GM21528 (cell line): ENCODE measurements around the gene METTL6.
"Not testable (repeated sequence)": the region's sequence is repeated elsewhere in the genome, so short reads cannot be mapped to it uniquely, and the experiment has no call there.

ENCODE experiments used
- ATAC-seq: cut with Tn5 transposase; IDR thresholded peaks from one replicate; pipeline ENCODE4 v1.9.1; 2021; ENCODE audit warnings: mild to moderate bottlenecking, moderate library complexity; ENCODE audit not compliant: unreplicated experiment, low FRiP score

METTL6 gene

DNA sequence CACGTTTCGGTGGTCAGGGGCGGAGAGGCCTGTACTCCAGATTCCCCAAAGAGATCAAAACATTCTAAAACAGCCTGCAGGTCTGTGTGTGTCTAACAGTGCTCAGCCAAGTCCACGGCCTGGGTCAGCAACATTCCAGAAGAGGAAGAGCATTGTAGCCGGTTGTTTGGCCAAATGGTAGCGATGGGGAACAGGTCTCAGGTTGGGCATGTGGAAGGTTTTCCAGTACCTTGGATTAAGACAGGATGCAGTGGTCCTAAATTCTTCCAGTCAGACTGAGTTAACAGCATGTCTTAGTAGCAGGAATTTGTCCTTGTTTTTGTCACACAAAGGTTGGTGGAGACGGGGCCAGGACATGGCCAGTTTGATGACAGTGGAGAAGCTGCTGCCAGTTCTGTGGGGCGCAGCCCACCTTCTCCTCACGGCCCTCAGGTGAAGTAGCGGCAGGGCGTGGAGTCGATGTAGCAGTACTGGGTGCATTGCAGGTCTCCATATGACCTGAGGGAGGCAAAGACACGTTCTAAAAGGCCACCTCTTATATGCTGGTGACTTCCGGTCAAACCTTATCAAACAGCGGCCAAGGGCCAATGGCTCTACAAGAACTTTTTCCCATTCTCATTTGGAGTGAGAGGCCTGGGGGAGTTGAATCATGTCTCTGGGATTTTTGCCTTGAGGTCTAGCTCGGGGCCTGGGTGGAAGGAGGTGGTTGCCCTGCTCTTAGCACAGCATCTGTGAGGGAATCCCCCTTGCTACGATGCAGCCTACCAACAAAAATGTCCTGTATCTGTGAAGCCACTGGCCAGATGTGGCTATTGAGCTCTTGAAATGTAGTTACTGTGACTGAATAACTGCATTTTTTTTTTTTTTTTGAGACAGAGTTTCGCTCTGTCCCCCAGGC is 24.1 kb upstream of the METTL6 start:
- no peak for ATAC-seq

DNA sequence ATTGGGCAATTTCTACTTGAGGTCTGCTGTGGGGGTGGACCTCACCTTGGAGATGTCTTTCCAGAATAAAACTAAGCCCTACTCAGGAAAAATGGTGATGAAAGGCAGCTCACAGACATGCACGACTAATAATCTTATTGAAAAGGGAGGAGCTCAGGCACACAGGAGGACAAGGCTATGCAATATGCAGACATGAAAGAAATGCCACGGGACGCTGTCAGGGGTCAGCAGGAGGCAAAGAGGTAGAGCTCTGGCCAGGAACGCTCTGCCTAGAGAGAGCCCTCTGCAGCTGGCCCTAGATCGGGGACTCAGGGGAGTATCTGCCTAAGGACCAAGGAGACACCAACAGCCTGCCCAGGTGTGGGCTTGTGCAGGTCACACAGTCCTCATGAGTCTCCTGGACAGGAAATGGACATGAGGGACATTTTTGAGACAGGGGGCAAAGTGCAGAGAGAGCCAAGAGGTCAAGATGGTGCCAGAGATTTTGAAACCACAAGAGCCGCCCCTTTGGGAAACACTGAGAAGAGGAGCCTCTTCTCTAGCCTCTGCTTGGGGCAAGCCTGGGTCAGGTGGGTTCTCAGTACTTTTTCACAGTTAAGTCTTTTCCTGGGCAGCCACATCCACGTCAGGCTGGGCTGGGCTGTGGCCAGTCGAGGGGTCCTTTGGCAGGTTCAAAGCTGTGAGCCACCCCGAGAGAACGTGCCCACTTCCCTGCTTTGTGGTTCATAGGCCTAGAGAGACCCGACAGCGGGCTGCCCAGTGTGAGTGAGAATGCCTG is 23.3 kb upstream of the METTL6 start:
- no peak for ATAC-seq

DNA sequence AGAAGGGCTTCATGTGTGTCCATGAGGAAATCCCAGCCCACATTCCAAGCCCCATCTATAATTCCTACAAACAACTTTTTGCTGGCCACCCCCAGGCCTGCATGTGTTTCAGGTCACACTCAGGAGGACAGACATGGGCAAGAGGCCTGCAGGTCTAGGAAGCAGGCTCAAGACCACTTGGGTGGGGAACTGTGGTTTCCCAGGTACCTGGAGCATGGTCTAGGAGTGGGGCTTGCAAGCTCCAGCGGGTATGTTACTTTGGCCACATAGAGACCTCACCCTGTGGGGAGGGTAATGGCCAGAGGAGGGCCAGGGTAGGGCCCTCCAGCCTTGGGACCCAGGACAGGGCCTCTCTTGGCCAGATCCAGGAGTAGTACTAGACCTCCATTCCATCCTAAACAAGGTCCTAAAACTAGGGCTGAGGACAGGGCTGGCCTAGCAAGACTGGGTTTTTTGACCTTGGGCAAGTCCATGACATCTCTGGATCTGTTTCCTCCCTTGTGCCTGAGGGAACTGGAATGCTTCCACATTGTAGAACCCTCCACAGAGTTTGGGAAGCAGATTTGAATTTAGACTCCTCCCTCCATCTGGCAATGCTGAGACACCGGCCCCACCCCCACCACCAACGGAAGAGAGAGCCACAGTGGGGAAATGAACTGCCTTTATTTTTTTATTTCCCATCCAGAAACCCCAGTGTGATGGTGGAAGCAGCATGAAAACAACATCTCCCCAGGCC is 22.3 kb upstream of the METTL6 start:
- ATAC-seq, result no peak

DNA sequence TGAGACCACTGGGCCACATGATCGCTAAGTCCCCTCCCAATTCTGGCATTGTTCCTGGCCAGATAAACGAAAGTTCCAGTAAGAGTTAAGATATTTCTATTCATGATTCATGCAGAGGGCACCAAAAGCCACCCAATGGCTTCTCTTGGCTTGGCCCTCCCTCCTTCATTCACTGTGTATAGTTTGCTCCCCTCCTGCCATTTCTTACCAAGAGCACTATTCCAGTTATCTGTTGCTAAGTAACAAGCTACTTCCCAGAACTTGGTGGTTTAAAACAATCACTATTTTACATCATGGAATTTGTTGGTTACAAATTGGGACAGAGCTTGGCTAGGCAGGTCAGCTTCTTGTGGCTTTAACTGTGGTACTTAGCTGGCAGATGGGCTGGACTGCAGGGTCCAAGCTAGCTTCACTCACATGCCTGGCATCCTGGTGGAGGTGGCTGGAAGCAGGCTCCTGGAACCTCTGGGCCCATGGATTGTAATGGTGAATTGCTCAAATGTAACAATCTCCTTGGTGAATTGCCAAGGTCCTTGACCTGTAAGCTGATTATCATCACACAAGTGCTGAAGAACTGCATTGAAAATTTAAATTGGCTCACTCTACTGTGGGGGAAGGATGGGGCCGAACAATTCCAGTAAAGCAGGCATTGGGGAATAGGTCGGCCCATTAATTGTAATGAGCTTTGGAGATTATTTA is 16.6 kb upstream of the METTL6 start:
- ATAC-seq, result no peak

DNA sequence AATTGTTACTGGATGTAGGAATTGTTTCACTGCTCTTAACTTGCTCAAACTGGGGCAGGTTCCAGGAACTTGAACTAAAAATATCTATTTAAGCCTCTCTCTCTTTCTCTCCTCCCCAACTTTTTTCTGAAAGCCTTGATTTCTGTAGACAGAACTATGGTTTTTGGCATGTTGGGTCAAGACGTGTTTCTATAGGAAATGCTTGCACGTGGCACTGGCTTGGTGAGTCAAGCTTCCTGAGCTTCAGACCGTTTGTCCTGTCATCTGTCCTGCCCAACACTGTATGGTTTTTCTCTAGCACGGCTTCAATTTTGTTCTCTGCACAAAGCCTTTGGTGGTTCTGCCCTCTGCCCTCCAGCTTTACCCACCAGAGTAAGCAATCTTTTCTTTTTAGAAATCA is 13.5 kb upstream of the METTL6 start:
- ATAC-seq, result no peak

DNA sequence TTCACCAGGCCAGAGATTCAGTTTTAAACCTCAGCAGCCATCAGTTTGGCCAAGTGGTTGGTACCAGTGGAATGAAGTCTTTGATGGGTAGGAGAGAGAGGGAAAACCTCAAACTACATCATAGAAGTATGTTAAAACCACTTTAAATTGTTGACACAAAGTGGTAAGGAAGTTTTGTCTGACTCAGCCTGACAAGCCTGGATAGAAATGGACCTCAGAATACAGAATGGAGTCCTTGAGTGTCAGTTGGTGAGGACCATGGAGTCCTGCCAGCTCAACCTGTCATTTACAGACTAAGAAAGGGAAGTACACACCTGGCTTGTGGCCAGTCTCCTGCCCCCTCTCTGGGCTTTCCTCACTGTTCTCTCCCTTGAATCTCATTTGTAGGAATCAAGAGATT is 12.1 kb upstream of the METTL6 start:
- ATAC-seq, result no peak

DNA sequence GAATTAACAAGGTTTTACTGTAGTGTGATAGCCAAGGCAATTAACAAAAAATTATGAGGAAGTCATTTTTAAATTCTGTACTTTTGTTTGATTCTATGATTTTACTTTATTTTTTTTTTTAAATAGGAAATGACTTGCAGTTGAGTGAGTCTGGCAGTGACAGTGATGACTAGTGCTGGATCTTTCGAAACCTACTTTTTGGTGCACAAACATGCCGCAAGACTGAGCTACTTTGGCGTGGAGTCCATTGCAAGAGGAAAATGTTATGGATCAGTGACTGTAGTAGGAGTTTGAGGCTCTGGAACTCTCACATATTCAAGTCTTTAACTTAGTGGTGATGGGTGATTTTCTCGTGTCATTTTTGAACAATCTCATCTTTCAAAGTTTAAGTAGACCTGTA is 11.6 kb upstream of the METTL6 start:
- ATAC-seq, result no peak

DNA sequence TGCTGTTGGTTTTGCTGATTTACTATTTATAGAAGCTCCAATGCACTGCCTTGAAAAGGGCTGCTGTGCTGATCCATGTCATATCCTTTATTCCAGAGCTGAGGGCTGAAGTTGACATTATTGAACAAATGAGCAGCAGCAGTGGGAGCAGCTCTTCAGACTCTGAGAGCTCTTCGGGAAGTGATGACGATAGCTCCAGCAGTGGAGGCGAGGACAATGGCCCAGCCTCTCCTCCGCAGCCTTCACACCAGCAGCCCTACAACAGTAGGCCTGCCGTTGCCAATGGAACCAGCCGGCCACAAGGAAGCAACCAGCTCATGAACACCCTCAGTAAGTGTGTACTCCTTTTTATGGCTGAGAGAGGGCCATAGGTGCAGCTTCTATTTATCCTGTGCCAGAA is 8.9 kb upstream of the METTL6 start:
- no peak for ATAC-seq

DNA sequence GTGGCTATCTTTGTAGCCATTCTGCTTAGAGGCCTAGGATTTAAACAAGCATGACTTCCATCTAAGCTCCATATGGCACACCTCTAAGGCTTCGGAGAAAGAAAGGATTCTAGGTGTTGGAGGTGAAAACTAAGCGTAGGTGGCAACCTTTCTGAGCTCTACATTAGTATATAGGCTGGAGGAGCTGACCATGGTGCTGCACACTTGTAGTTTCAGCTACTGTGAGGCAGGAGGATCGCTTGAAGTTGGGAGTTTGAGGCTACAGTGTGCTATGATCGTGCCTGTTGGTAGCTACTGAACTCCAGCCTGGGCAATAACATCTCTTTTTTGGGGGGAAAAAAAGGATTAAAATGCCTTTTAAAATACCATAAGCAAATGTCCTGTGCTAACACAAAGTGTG is 7.4 kb upstream of the METTL6 start:
- ATAC-seq, result no peak

DNA sequence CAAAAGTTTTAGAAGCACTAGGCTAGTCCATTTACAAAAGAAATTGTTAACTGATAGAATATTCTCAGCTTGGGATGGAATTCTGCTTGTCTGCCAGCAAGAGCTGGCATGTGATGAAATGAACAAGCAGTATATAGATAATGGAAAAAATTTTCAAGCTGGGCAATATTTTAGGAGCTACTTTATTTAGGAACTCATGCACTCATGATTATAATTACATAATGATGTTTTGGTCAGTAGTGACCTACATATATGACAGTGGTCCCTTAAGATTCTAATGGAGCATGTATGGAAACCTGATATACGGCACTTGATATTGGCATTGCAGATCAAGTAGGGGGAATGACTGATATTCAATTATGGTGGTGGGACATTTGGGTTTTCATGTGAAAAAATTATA is 6.2 kb upstream of the METTL6 start:
- no peak for ATAC-seq

DNA sequence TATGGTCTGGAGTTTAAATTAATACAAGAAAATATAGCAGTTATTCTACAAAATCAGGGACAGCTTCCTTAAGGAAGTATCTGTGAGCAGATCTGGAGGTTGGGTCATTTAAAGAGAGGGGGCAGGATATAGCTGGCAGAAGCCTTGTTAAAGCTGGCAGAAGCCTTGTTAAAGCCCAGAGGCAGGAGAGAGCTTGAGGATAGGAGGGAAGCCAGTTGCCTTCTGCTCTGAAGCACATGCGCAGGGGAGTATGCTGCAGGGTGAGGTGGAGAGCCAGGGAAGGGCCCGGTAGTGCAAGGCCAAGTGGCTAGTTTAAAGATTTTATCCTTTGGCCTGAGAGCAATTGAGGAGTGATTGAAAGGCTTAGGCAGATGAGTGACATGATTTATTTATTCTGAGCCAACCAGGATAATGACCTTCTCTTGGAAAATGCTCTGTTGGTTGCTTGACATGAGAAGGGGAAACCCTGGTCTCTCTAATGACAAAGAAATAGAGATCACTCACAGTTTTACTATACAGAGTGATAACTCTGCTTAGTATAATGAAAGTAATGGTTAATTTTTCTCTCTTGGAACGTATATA is 4.0 kb upstream of the METTL6 start:
- ATAC-seq, result no peak

DNA sequence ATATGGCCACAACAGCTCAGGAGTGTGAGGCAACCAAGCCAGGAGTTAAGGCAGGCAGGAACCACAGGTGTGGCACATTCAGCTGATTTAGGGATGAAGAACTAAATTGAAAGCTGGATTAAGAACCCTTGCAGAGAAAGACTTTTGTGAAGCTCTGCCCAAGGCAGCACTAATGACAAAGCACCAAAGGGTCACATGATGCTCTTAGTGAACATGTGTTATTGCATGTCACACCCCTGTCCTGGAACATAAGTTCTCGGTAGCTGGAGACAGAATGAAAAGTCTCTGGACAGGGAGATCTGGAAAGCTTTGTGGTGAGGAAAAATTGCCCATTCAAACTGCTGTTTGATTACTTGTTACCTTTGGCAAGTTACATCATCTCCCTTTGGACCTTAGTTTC is 3.3 kb upstream of the METTL6 start:
- ATAC-seq, result no peak

DNA sequence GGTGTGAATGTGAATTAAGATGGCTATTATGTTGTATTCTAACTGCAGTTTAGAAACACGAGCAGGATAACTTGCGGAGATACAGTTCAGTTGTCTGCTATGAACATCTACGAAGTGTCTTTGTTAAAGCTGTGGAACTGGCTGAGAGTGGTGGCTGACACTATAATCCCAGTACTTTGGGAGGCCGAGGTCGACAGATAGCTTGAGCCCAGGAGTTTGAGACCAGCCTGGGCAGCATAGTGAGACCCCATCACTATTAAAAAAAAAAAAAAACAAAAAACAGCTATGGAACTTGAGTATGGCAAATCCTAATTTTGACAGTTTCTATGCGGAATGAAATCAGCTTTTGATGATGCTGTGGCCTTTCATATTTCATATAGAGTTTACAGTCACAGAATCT is 1.7 kb upstream of the METTL6 start:
- ATAC-seq, result no peak

DNA sequence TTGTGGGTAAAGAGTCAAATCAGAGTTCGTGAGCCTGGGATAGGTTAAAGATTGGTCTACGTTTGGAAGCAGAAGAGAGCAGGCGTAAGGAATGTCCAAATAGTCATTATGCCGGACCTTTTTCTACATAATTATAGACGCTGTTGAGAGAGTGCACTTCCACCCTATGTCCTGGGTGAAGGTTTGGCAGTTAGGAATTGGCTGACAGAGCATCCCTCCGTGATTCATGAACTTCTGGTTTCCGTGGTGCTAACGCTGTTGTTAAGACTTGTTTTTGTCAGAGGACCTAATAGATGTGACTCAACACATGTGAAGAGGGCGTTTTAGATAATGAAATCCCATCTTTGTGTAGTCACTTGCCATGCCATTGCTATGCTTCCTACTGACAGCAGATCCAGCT is 1.2 kb upstream of the METTL6 start:
- no peak for ATAC-seq

DNA sequence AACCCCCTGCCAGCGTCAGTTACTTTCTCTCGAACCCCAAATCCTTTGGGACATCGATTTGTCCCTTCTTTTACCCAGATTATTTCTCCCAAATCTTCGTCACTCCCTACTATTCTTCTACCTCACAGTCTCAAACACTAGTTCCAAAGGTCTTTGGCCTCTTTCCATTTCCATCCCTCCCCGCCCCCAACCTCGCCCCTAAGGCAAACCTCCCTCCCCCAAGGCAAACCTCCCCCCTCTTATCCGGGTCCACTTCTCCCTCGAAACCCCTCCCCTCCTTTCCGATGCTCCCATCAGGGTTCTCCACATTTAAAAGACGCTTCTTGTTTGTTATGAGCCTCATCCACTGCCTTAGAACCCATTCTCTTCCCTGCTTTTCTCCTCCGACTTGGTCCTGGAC is 637 bp upstream of the METTL6 start:
- no peak for ATAC-seq

DNA sequence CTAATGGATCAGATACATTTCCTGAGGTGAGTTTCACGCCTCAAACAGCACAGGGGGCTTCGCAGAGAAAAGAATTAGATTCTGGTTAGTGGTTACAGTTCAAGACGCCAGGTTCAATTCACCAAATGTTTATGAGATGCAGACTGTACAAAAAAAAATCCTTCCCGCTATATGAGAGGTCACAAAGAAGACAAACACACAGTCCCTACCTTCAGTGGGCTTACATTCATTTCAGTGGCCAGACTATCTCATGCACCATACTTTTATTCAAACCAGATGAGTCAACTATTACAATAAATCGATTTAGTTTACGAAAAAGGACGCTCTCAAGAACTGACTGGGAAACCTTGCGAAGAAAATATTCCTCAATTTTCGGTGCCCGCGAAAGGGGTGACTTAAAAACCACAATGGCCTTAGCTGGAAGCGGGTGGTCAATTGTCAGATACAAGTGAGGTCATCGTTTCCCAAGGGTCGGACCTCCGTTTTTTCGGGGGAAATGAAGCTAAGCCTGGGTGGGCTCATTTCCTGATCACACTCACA is 695 bp downstream of the METTL6 start:
- no peak for ATAC-seq

DNA sequence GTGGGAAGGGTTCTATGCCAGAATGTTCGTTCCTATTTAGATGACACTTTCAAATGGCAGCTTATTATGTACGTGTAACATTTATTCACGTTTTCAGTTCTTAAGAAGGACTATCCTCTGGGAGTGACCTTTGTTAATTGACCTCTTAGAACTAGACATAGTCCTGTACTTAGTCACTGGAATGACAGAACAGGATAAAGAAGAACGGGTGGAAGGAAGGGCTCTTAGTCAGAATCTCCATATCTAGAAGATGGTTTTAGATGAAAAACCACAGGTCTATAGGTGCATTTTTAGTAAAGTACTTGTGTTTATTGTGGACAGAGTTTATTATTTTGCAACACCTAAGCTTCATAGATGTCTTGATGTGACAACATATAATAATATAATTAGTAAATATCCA is 6.5 kb downstream of the METTL6 start:
- ATAC-seq, result no peak

DNA sequence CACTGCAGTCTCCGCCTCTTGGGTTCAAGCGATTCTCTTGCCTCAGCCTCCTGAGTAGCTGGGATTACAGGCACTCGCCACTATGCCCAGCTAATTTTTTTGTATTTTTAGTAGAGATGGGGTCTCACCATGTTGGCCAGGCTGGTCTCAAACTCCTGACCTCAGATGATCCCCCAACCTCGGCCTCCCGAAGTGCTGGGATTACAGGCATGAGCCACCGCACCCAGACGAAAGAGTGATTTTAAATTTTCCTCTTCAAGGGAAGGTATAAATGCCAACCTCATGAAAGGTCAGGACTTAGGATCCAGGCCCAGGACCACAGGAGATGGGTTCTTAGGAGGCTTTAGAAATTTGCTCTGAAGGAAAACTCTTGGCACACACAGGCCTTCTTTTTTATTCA is 16.4 kb downstream of the METTL6 start:
- not testable (repeated sequence) for ATAC-seq

DNA sequence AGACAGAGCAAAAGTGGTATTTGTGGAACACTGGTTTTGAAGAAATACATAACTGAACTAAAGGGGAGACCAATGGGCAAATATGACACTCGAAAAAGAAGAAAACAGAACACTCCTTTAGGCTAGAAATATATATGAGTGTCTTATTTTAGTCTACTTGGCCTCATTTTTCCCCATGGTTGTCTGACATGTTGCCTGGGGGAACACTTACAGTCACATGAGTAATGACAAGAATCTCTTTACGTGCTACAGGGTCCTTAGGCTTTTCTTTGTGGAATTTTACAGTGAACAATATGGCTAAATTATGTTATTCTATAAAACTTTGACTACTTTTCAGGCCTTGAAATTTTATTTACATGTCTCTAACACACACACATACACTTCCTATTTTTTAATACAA is 17.6 kb downstream of the METTL6 start:
- ATAC-seq, result no peak

DNA sequence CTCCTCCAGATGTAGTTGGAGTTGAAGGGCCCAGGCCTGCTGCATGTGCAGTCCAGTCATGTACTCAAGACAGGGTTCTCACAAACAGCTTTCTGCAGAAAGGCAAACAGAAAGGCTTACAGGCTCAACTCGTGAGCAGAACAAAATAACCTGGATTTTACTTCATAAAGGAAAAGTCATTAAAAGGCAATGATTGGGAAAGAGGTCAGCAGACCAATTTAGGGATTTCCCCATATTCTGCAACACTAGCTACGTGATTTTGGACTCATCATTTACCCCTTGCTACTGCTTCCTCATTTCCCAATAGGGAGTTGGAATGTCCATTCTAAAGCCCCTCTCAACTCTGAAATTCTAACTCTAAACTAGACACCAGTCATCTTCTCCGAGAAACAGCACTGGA is 18.1 kb downstream of the METTL6 start:
- no peak for ATAC-seq
